NB4 (cell line): ENCODE measurements around the gene SAP25.

Experiments
- DNase-seq: peaks from one replicate; pipeline ENCODE4 v3.0.0; 2010; ENCODE audit warnings: low read depth
- H3K4me3 ChIP-seq: one replicate; pipeline ENCODE4 v1.5.1; 2011; ENCODE audit warnings: mild to moderate bottlenecking, low read depth, low read length, moderate library complexity
- CTCF ChIP-seq: IDR thresholded peaks from one replicate; pipeline ENCODE4 v1.5.1; 2012; ENCODE audit warnings: low read depth, low read length
- MYC ChIP-seq: IDR thresholded peaks from 2 replicates; pipeline ENCODE4 v1.6.1; 2011; ENCODE audit warnings: low read depth, low read length
- POLR2A ChIP-seq: IDR thresholded peaks from 2 replicates; pipeline ENCODE4 v1.6.1; 2011; ENCODE audit warnings: mild to moderate bottlenecking; ENCODE audit not compliant: insufficient read length; ENCODE audit errors: extremely low read depth
- TF ChIP-seq, protein P1 (sequence below): IDR thresholded peaks from 2 replicates; pipeline ENCODE4 v1.6.1; 2011; ENCODE audit warnings: low read depth, low read length

The SAP25 gene

DNA sequence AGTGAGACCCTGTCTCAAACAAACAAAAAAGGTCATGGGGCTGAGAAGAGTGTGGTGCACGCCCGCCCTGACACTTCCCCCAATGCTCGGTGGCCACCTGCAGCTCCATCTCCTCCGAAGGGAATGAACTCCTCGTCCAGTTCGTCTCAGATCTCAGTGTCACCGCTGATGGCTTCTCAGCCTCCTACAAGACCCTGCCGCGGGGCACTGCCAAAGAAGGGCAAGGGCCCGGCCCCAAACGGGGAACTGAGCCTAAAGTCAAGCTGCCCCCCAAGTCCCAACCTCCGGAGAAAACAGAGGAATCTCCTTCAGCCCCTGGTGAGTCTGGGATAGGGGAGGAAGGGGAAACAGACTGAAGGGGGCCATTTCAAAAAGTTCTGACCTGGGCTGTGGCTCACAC lies 32.6 kb upstream of the SAP25 start:
- no peak for DNase-seq

GRCh38 chr7:100604976-100605911 lies 31.5 kb upstream of the SAP25 start:
- H3K4me3 ChIP-seq, result peak overlapping the region; percentile 56
- DNase-seq, result peak; percentile 75
- TF ChIP-seq CTCF (no peak), POLR2A (peak; percentile 54), MYC (no peak; the same call in 1 of the 2 replicates)
- TF ChIP-seq, protein P1, sequence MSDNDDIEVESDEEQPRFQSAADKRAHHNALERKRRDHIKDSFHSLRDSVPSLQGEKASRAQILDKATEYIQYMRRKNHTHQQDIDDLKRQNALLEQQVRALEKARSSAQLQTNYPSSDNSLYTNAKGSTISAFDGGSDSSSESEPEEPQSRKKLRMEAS, result peak; percentile 30

More for the DNA sequence above, 32.6 kb upstream of the SAP25 start:
- TF ChIP-seq, protein P1, result no peak
- TF ChIP-seq CTCF (no peak), MYC (no peak), POLR2A (no peak)
- H3K4me3 ChIP-seq, result no peak overlapping the region

DNA sequence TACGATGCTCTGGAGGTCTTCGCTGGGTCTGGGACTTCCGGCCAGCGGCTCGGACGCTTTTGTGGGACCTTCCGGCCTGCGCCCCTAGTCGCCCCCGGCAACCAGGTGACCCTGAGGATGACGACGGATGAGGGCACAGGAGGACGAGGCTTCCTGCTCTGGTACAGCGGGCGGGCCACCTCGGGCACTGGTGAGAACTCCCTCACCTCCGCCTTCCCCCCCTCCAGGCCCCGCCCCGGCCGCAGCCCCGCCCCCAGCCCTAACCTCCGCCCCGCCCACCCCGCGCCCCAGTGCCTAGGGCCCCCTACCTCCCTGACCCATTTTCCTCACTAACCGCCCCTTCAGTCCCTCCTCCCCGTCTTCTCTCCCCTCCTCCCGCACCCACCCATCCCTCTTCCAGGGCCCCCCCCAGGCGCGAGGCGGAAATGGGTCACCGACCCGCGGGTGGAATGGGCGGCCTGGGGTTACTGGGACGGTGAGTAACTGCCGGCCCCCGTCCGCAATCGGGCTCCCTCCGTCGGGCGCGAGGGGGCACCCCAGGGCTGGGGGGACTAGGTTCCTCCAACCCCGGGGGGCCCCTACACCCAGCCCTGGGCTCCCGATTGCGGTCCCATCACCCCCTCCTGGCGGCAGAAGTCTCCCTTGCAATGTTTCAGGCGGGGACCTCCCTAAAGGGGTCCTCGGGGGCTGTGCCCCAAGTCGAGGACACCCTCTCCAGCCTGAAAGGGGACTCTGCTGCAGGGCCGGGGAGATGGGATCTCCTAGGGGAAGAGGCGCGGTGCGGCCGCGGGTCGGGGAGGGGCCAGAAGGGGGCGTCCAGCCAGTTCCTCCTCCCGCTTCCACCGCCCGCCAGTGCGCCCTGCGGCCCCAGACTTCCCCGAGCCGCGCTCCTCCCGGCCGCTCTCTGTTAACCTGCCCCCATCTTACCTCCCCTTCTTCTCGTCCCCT lies 30.6 kb upstream of the SAP25 start:
- peak; percentile 94 for DNase-seq
- H3K4me3 ChIP-seq, result peak overlapping the region; percentile 56
- TF ChIP-seq, protein P1, result peak; percentile 21
- TF ChIP-seq POLR2A (no peak), CTCF (peak; percentile 52), MYC (peak; percentile 71)

DNA sequence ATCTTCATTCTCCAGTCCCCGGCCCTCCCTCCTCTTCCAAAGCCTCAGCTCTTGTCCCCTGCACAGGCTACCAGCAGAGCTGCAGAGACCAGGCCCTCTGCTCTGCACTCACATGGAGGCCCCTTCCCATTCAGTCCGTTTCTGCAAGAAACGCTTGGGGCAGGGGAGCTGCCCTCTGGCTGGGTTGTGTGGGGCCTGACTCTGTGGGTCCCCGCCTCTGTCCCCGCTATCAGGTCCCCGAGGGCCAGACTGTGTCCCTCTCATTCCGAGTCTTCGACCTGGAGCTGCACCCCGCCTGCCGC lies 30.0 kb upstream of the SAP25 start:
- TF ChIP-seq, protein P1, result no peak
- TF ChIP-seq MYC (no peak), POLR2A (no peak), CTCF (no peak)
- H3K4me3 ChIP-seq, result no peak overlapping the region
- DNase-seq, result peak; percentile 53

GRCh38 chr7:100602889-100603725 lies 29.4 kb upstream of the SAP25 start:
- H3K4me3 ChIP-seq, result no peak overlapping the region
- no peak for DNase-seq
- TF ChIP-seq POLR2A, result no peak
- TF ChIP-seq MYC, result no peak
- no peak for TF ChIP-seq CTCF
- TF ChIP-seq, protein P1, result no peak
